Nephron (organoid): ENCODE measurements around the gene PTPRG.

ENCODE experiments used
- H3K27ac Mint-ChIP-seq, 3 experiments: 2 replicates each; pipeline ENCODE4 v1.8.0; 2020; ENCODE audit warnings: mixed read lengths in 3 of 3, mild to moderate bottlenecking in 2 of 3, moderate library complexity in 1 of 3
- H3K27me3 Mint-ChIP-seq: 2 replicates; pipeline ENCODE4 v1.8.0; 2021; ENCODE audit warnings: low read depth, mild to moderate bottlenecking, moderate library complexity, mixed read lengths
- H3K36me3 Mint-ChIP-seq: 2 replicates; pipeline ENCODE4 v1.8.0; 2020; ENCODE audit warnings: low read depth, mixed read lengths
- H3K4me1 Mint-ChIP-seq: 2 replicates; pipeline ENCODE4 v1.8.0; 2020; ENCODE audit warnings: mixed read lengths
- H3K4me3 Mint-ChIP-seq, 3 experiments: 2 replicates each; pipeline ENCODE4 v1.8.0; 2020; ENCODE audit warnings: mild to moderate bottlenecking in 3 of 3, mixed read lengths in 3 of 3, moderate library complexity in 2 of 3
- H3K9me3 Mint-ChIP-seq: 2 replicates; pipeline ENCODE4 v1.8.0; 2020; ENCODE audit warnings: mixed read lengths
- TF ChIP-seq, protein P1 (sequence below), 3 experiments: fragments of 200-600 bp; sonication (generic); IDR thresholded peaks; one replicate each; pipeline ENCODE4 v1.5.0; 2021; ENCODE audit warnings: antibody characterized with exemption in 3 of 3; ENCODE audit not compliant: unreplicated experiment in 3 of 3

PTPRG gene

DNA sequence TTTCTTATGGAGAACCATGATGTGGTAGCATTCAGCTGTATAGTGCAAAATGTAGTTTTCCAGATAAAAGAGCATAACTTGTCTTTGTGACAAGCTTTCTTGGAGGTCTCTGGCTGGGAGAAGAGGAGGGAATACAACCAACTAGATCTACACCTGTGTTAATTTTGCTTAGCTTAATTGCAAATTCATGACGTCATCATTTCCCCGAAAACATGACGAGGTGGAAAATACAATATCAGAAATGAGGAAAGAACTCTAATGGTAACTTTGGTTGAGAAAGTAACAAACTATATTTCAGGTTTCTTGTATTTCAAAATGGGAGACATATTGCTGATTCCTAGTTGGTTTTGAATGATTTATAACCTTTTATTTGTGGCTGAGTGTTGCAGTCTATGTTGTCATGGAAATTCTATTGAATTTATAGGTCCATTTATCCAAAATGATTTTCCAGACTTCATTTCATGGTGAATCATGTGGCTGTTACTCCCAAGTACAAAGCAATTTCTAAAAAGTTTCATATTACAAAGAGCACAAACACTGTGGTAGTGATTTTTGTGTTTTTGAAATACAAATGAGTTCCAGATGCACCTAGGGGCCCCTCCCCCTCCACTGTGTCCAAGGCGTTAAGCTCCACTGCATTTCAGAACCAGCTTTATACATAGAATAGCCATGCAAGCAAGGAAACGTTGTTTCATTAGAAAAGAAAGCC is 504.8 kb downstream of the PTPRG start:
- Mint-ChIP-seq H3K27me3 (no peaks in the 10 kb centered on the region), H3K4me1 (peaks cover 25% of the 10 kb centered on the region), H3K36me3 (no peaks in the 10 kb centered on the region), H3K27ac (peak overlapping the region; percentile 45 to 83 (median 78)), H3K9me3 (peaks cover 4% of the 10 kb centered on the region), H3K4me3 (no peak overlapping the region)
- TF ChIP-seq, protein P1, sequence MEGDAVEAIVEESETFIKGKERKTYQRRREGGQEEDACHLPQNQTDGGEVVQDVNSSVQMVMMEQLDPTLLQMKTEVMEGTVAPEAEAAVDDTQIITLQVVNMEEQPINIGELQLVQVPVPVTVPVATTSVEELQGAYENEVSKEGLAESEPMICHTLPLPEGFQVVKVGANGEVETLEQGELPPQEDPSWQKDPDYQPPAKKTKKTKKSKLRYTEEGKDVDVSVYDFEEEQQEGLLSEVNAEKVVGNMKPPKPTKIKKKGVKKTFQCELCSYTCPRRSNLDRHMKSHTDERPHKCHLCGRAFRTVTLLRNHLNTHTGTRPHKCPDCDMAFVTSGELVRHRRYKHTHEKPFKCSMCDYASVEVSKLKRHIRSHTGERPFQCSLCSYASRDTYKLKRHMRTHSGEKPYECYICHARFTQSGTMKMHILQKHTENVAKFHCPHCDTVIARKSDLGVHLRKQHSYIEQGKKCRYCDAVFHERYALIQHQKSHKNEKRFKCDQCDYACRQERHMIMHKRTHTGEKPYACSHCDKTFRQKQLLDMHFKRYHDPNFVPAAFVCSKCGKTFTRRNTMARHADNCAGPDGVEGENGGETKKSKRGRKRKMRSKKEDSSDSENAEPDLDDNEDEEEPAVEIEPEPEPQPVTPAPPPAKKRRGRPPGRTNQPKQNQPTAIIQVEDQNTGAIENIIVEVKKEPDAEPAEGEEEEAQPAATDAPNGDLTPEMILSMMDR (IDR thresholded peaks at IDR 0.05; ENCODE audit: unreplicated experiment in 3 of 3): no peak

DNA sequence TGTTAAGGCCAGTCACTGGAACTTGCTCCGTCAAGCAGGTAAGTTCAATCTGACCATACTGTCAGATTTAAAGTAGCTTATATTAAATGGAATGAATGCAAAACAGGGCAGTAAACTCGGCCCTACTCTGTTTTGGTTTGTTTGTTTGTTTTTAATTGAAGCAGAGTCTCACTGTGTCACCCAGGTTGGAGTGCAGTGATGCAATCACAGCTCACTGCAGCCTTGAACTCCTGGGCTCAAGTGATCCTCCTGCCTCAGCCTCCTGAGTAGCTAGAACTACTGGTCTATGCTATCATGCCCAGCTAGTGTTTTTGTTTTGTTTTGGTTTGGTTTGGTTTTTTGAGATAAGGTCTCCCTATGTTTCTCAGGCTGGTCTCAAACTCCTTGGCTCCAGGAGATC is 507.0 kb downstream of the PTPRG start:
- H3K9me3 Mint-ChIP-seq: peaks cover 4% of the 10 kb centered on the region
- H3K4me1 Mint-ChIP-seq: peaks cover 26% of the 10 kb centered on the region
- H3K36me3 Mint-ChIP-seq: no peaks in the 10 kb centered on the region
- no peak overlapping the region for H3K4me3 Mint-ChIP-seq
- H3K27me3 Mint-ChIP-seq: no peaks in the 10 kb centered on the region
- TF ChIP-seq, protein P1 (IDR thresholded peaks at IDR 0.05; ENCODE audit: unreplicated experiment in 3 of 3): no peak
- no peak overlapping the region for H3K27ac Mint-ChIP-seq

DNA sequence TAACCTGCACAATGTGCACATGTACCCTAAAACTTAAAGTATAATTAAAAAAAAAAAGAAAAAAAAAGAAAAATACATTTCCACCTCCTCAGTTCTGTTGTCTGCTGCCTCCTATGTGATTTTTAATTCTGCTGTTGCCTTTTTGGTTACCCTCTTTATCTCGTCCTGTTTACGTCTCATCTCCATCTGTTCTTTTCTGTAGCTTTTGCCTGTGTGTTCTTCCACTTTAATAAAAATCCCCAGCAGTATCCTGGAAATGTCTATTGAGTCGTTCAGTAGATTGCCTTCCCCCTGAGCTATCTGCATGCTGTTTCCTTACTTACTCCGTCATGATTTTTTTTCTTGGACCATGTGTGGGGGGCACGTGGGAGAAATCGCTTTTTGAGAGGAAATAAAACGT is 509.5 kb downstream of the PTPRG start:
- Mint-ChIP-seq H3K4me3 (no peak overlapping the region), H3K27me3 (no peaks in the 10 kb centered on the region), H3K9me3 (peaks cover 4% of the 10 kb centered on the region), H3K36me3 (no peaks in the 10 kb centered on the region), H3K4me1 (peaks cover 23% of the 10 kb centered on the region), H3K27ac (peak overlapping the region in 2 of 3 experiments; percentile 12 to 43)
- TF ChIP-seq, protein P1 (IDR thresholded peaks at IDR 0.05; ENCODE audit: unreplicated experiment in 3 of 3): no peak

DNA sequence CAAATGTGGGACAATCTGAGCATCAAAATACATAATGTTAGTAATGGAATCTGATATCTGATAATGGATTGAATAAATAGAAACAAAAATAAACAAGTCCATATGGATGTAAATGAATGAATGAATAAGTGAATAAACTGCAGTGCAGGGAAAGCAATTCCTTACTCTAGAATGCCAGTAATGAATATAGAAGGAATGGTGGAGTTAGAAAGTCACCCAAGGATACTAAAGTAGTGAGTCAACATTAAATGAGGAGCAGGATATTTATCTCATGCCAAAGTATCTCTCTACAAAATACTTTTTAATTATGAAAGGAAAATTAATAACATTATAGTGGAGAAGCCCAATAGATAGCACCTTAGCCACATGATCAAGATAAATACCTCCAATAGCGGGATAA is 511.7 kb downstream of the PTPRG start:
- Mint-ChIP-seq H3K9me3 (no peaks in the 10 kb centered on the region), H3K27me3 (no peaks in the 10 kb centered on the region), H3K4me3 (no peak overlapping the region), H3K36me3 (no peaks in the 10 kb centered on the region), H3K4me1 (peaks cover 15% of the 10 kb centered on the region), H3K27ac (no peak overlapping the region)
- TF ChIP-seq, protein P1 (IDR thresholded peaks at IDR 0.05; ENCODE audit: unreplicated experiment in 3 of 3): no peak

DNA sequence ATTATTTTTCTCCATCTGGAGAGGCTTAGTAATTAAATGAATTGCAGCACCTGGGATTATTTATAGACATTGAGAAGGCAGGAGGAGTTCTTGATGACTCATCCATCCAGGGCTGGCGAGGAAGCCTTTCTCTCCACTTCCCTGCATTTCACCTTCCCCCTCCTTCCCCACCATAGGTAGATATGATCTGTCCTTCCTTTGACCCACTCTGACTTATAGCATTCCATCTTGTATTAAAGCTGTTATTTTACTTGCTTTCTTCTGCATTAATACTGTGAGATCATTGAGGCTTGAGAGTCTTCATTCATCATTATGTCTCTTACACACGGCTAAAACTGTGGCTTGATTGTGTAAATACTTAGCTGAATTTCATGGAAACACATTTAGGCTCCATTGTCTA is 523.2 kb downstream of the PTPRG start:
- H3K27me3 Mint-ChIP-seq: no peaks in the 10 kb centered on the region
- H3K4me1 Mint-ChIP-seq: peaks cover 4% of the 10 kb centered on the region
- H3K36me3 Mint-ChIP-seq: peaks cover 10% of the 10 kb centered on the region
- H3K9me3 Mint-ChIP-seq: no peaks in the 10 kb centered on the region
- TF ChIP-seq, protein P1 (IDR thresholded peaks at IDR 0.05; ENCODE audit: unreplicated experiment in 3 of 3): no peak
- no peak overlapping the region for H3K4me3 Mint-ChIP-seq
- no peak overlapping the region for H3K27ac Mint-ChIP-seq

DNA sequence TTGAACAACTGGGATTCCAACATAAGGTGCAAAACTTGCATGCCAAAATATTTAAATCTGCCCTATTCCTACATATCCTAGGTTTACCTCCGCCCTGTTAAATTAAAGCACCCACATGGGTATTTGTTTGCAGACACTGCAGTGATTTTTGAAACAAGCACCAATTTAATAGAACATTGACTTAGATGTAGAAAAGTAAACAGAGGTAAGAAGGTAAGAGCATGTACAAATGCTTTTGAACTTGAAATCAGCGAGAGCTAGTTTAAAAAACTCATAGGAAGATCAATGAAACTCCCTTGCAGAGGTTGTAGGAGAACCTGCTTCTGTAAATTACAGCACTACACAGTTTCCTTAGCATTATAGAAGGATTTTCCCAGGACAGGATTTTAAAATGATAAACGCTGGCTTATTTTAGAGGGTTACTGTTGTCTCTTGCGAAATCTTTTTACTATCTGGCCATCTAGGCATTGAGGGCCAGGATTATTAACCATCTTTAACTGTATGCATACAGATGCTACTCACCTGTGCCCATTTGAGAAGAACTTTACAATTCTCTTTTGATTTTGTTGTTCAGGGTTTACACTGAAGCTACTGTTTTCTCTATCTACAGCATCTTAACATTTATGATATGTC is 527.2 kb downstream of the PTPRG start:
- Mint-ChIP-seq H3K27ac (no peak overlapping the region), H3K27me3 (no peaks in the 10 kb centered on the region), H3K4me3 (no peak overlapping the region), H3K9me3 (no peaks in the 10 kb centered on the region), H3K36me3 (no peaks in the 10 kb centered on the region), H3K4me1 (peaks cover 4% of the 10 kb centered on the region)
- TF ChIP-seq, protein P1 (IDR thresholded peaks at IDR 0.05; ENCODE audit: unreplicated experiment in 3 of 3): no peak
